ENCODE measurements around the gene USP25.

USP25 gene

GRCh38 chr21:15688809-15689208 is 41.0 kb upstream of the USP25 start:
- H3K4me3 ChIP-seq (ENCODE audit: low read length), result no peak overlapping the region
- no peak for DNase-seq (ENCODE audit: low read depth)
- TF ChIP-seq CTCF (conservative IDR thresholded peaks at IDR 0.05; ENCODE audit: low read length), result no peak

GRCh38 chr21:15692711-15693110 is 37.1 kb upstream of the USP25 start:
- no peak overlapping the region for H3K4me3 ChIP-seq (ENCODE audit: low read length)
- TF ChIP-seq CTCF (conservative IDR thresholded peaks at IDR 0.05; ENCODE audit: low read length), result no peak
- DNase-seq (ENCODE audit: low read depth), result no peak

GRCh38 chr21:15695241-15695640 is 34.5 kb upstream of the USP25 start:
- DNase-seq (ENCODE audit: low read depth), result peak; percentile 15
- no peak overlapping the region for H3K4me3 ChIP-seq (ENCODE audit: low read length)
- TF ChIP-seq CTCF (conservative IDR thresholded peaks at IDR 0.05; ENCODE audit: low read length), result no peak

- no peak overlapping the region for H3K4me3 ChIP-seq (ENCODE audit: low read length)
- TF ChIP-seq CTCF (conservative IDR thresholded peaks at IDR 0.05; ENCODE audit: low read length), result no peak
- no peak for DNase-seq (ENCODE audit: low read depth)
Observed at GRCh38 chr21:15701830-15702229, 28.0 kb upstream of the USP25 start.

GRCh38 chr21:15703932-15704331 is 25.9 kb upstream of the USP25 start:
- no peak overlapping the region for H3K4me3 ChIP-seq (ENCODE audit: low read length)
- no peak for DNase-seq (ENCODE audit: low read depth)
- TF ChIP-seq CTCF (conservative IDR thresholded peaks at IDR 0.05; ENCODE audit: low read length), result no peak

GRCh38 chr21:15706696-15707095 is 23.1 kb upstream of the USP25 start:
- peak; percentile 97 for DNase-seq (ENCODE audit: low read depth)
- no peak for TF ChIP-seq CTCF (conservative IDR thresholded peaks at IDR 0.05; ENCODE audit: low read length)
- no peak overlapping the region for H3K4me3 ChIP-seq (ENCODE audit: low read length)

GRCh38 chr21:15713412-15713811 is 16.4 kb upstream of the USP25 start:
- TF ChIP-seq CTCF (conservative IDR thresholded peaks at IDR 0.05; ENCODE audit: low read length), result no peak
- H3K4me3 ChIP-seq (ENCODE audit: low read length), result no peak overlapping the region
- DNase-seq (ENCODE audit: low read depth), result no peak
